ENCODE results near the gene ADGRL2. TPM values are rescaled to one million over a fixed set of nuclear protein-coding genes. Genes with fewer than 3 reads are reported as not detected.

The ADGRL2 gene
- total RNA-seq, 1 donor from 2014 or later: 126 TPM

GRCh38 chr1:81948495-81948894, 147.8 kb downstream of the ADGRL2 start:
- no peak overlapping the region for H3K27ac Mint-ChIP-seq (ENCODE audit: unreplicated experiment)
- no peak overlapping the region for H3K4me3 Mint-ChIP-seq (ENCODE audit: unreplicated experiment)
- TF ChIP-seq EZH2 (IDR thresholded peaks at IDR 0.05; ENCODE audit: insufficient read depth, low read length) (no peak), CTCF (IDR thresholded peaks at IDR 0.05; ENCODE audit: insufficient read depth, low read depth, low read length) (no peak)

GRCh38 chr1:81949421-81949820, 148.7 kb downstream of the ADGRL2 start:
- H3K9me3 ChIP-seq (ENCODE audit: insufficient read depth, low read depth, low read length): no peaks in the 10 kb centered on the region
- peaks cover 28% of the 10 kb centered on the region for H3K4me1 Mint-ChIP-seq (ENCODE audit: low read depth, unreplicated experiment)

More at GRCh38 chr1:81948495-81948894, 147.8 kb downstream of the ADGRL2 start:
- no peaks in the 10 kb centered on the region for H3K9me3 ChIP-seq (ENCODE audit: insufficient read depth, low read depth, low read length)
- DNase-seq (ENCODE audit: low read depth) (no peak), FAIRE-seq (no peak)
- no peaks in the 10 kb centered on the region for H3K4me1 ChIP-seq (ENCODE audit: insufficient read depth, low read length)
- H3K9ac ChIP-seq (ENCODE audit: low read length): no peak overlapping the region
- H3K27me3 ChIP-seq (ENCODE audit: insufficient read depth, low read length): no peaks in the 10 kb centered on the region
- no peak overlapping the region for H3K4me3 ChIP-seq (ENCODE audit: insufficient read depth, low read depth, low read length)
- peaks cover 2% of the 10 kb centered on the region for H3K36me3 Mint-ChIP-seq (ENCODE audit: low read depth, unreplicated experiment)
- H3K4me1 Mint-ChIP-seq (ENCODE audit: low read depth, unreplicated experiment): peaks cover 28% of the 10 kb centered on the region
- H3K36me3 ChIP-seq (ENCODE audit: insufficient read depth, low read length): no peaks in the 10 kb centered on the region
- H2AFZ ChIP-seq (ENCODE audit: low read depth, low read length): no peak overlapping the region
- no peak overlapping the region for H3K4me2 ChIP-seq (ENCODE audit: low read length)
- H3K9me3 Mint-ChIP-seq (ENCODE audit: unreplicated experiment): no peaks in the 10 kb centered on the region
- H3K27ac ChIP-seq (ENCODE audit: low read depth, low read length): no peak overlapping the region
- H3K27me3 Mint-ChIP-seq (ENCODE audit: low read depth, unreplicated experiment): no peaks in the 10 kb centered on the region
- H4K20me1 ChIP-seq (ENCODE audit: insufficient read depth, low read length): no peaks in the 10 kb centered on the region
- no peaks in the 10 kb centered on the region for H3K79me2 ChIP-seq (ENCODE audit: insufficient read depth, low read length)

More at GRCh38 chr1:81949421-81949820, 148.7 kb downstream of the ADGRL2 start:
- H3K27me3 Mint-ChIP-seq (ENCODE audit: low read depth, unreplicated experiment): no peaks in the 10 kb centered on the region
- Histone ChIP-seq H3K4me3 (ENCODE audit: insufficient read depth, low read depth, low read length) (no peak overlapping the region), H3K27ac (ENCODE audit: low read depth, low read length) (no peak overlapping the region), H3K36me3 (ENCODE audit: insufficient read depth, low read length) (no peaks in the 10 kb centered on the region), H3K4me2 (ENCODE audit: low read length) (no peak overlapping the region), H3K9ac (ENCODE audit: low read length) (no peak overlapping the region), H3K27me3 (ENCODE audit: insufficient read depth, low read length) (no peaks in the 10 kb centered on the region), H2AFZ (ENCODE audit: low read depth, low read length) (no peak overlapping the region), H4K20me1 (ENCODE audit: insufficient read depth, low read length) (no peaks in the 10 kb centered on the region), H3K79me2 (ENCODE audit: insufficient read depth, low read length) (no peaks in the 10 kb centered on the region), H3K4me1 (ENCODE audit: insufficient read depth, low read length) (no peaks in the 10 kb centered on the region)
- TF ChIP-seq CTCF (IDR thresholded peaks at IDR 0.05; ENCODE audit: insufficient read depth, low read depth, low read length) (no peak), EZH2 (IDR thresholded peaks at IDR 0.05; ENCODE audit: insufficient read depth, low read length) (no peak)
- H3K4me3 Mint-ChIP-seq (ENCODE audit: unreplicated experiment): no peak overlapping the region
- DNase-seq (ENCODE audit: low read depth): no peak
- FAIRE-seq: no peak
- H3K27ac Mint-ChIP-seq (ENCODE audit: unreplicated experiment): no peak overlapping the region
- H3K9me3 Mint-ChIP-seq (ENCODE audit: unreplicated experiment): no peaks in the 10 kb centered on the region
- H3K36me3 Mint-ChIP-seq (ENCODE audit: low read depth, unreplicated experiment): peaks cover 2% of the 10 kb centered on the region

Data from astrocyte (in vitro differentiated cells and primary cell).